Spinal cord (tissue), 10 donors: Measurements from ENCODE around the gene ATP6V1A. TPM values are rescaled to one million over a fixed set of nuclear protein-coding genes. Genes with fewer than 3 reads are reported as not detected.

Experiments used
- DNase-seq, 6 donors: peaks; one replicate each; pipeline versions ENCODE4 v3.0.0 to v3.0.0-alpha.2; 2013 to 2015; ENCODE audit warnings: low spot score in 6 of 6, low read depth in 4 of 6
- H3K27ac ChIP-seq: one replicate; pipeline ENCODE4 v1.5.1; 2013; ENCODE audit warnings: low read depth, low read length, control low read depth
- H3K27me3 ChIP-seq: one replicate; pipeline ENCODE4 v1.6.1; 2013; ENCODE audit warnings: low read length; ENCODE audit not compliant: control insufficient read depth, insufficient read depth
- H3K36me3 ChIP-seq: one replicate; pipeline ENCODE4 v1.6.1; 2013; ENCODE audit warnings: low read length; ENCODE audit not compliant: control insufficient read depth, insufficient read depth
- H3K4me1 ChIP-seq: one replicate; pipeline ENCODE4 v1.6.1; 2013; ENCODE audit warnings: low read length; ENCODE audit not compliant: control insufficient read depth, insufficient read depth
- H3K4me3 ChIP-seq: one replicate; pipeline ENCODE4 v1.5.1; 2013; ENCODE audit warnings: low read depth, low read length, control low read depth
- H3K9me3 ChIP-seq: one replicate; pipeline ENCODE4 v1.6.1; 2013; ENCODE audit warnings: low read length; ENCODE audit not compliant: control insufficient read depth, insufficient read depth
- WGBS: methylation state at CpG from one replicate; pipeline ENCODE4 v1.1.5; 2013; ENCODE audit warnings: missing lambda C conversion rate; ENCODE audit not compliant: insufficient coverage; 5-methylcytosine and 5-hydroxymethylcytosine counted together
- polyA plus RNA-seq, 2 donors: library from polyadenylated mRNA; unstranded; fragments of 120-200 nt; gene quantifications; one replicate each; pipeline ENCODE4 v1.2.1, GENCODE V29; 2013; ENCODE audit not compliant: insufficient read length in 2 of 2
- total RNA-seq, 2 donors: library from RNA; depleted of rRNA in 1 of 2; stranded (reverse); fragments of 120-200 nt in 1 of 2; fragments of >200 nt in 1 of 2; gene quantifications; one replicate each; pipeline versions ENCODE4 v1.2.3 to v1.2.4, GENCODE V29; 2013 to 2014
- donor health status: healthy.

Gene ATP6V1A
- total and polyA plus RNA-seq, 4 donors, result 87.1 to 279 (median 119) TPM

DNA sequence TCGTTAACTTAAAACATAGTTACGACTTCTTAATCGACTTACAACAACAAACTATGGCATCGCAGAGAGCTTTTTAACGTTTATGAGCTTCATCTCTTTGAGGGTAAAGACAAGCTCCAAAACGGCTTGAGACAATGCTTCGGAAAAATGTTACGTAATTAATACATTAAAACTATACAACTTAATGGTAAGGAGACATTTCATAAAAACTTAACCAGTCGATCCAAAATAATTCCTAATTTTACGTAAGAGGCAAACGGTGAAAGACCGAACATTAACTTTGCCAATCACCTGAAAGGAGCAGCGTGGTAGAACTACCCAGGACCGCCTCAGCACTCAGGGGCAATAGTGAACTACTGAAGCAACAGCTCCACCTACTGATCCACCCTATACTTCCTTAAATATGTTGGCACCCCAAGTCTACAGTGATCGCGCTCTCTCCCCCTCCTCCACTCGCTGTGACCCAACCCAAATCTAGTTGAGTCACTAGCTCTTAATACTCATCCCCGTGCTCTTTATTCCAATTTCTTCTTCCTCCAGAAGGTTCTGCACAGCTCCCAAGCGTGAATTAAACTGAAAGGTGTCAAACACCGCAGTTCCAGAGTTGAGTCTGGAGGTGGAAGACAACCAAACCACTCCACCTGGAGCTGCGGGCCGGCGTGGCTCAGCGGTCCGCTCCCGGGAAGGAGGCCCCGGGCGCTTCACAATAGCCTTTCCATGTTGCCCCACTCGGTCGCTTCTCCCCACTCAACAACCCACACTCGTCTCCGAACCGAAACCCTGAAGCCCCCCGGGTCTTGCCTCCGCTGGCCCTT is 1.7 kb upstream of the ATP6V1A start:
- Histone ChIP-seq H3K4me3 (peak overlapping the region; percentile 98), H3K9me3 (no peaks in the 10 kb centered on the region), H3K27ac (peak overlapping the region; percentile 100), H3K27me3 (no peaks in the 10 kb centered on the region), H3K36me3 (no peaks in the 10 kb centered on the region), H3K4me1 (peaks cover 5% of the 10 kb centered on the region)
- peak in 5 of 6 donors; percentile 49 to 87 (median 61) for DNase-seq
- under 1% methylated on average over 27 of the region's 35 CpGs for WGBS

DNA sequence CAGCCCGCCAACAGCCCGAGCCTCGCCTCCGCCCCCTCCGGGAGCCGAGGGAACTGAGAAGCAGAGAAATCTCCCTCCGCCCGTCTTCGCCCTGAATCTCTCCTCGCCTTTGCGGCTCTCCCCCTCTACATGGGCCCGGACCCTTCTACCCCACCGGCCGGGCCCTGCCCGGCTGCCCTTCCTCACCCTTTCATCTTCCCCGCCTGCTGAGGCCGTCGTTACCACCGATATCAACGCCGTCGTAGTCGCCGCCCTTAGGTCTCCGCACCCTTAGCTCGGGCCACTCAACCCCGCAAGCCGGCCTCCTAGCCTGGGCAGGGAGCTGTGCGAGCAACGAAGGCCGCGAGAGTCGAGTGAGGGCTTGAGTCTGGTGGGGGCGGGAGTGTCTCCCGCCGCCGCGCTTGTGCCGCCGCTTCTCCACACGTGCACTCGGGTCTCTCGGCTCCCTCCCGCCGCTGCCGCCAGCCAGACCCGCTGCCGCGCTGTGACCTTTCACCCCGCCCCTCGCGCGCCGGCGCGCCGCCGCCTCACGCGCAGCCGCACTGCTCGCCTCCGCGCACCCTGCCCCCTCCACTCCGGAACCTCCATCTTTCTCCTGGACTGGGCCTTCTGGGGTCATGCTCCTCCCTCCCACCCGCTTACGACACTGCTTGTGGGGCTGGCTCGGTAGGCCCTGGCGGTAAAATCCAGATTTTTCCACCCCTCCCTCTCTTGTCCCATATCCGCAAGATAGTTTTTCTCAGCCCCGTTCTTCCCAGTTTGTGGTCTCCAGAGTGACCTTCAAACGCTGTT is 883 bp upstream of the ATP6V1A start, which contains the start of gene NAA50:
NAA50 (minus strand) TSS at position 494 of the 792 bp plus-strand sequence; CDS start at position 194, 300 bp downstream.
- under 1% methylated on average over 69 of the region's 72 CpGs for WGBS
- peak within 1 kb of the TSS; percentile 98 for H3K4me3 ChIP-seq
- H3K4me1 ChIP-seq, result peaks cover 5% of the 10 kb centered on the region

DNA sequence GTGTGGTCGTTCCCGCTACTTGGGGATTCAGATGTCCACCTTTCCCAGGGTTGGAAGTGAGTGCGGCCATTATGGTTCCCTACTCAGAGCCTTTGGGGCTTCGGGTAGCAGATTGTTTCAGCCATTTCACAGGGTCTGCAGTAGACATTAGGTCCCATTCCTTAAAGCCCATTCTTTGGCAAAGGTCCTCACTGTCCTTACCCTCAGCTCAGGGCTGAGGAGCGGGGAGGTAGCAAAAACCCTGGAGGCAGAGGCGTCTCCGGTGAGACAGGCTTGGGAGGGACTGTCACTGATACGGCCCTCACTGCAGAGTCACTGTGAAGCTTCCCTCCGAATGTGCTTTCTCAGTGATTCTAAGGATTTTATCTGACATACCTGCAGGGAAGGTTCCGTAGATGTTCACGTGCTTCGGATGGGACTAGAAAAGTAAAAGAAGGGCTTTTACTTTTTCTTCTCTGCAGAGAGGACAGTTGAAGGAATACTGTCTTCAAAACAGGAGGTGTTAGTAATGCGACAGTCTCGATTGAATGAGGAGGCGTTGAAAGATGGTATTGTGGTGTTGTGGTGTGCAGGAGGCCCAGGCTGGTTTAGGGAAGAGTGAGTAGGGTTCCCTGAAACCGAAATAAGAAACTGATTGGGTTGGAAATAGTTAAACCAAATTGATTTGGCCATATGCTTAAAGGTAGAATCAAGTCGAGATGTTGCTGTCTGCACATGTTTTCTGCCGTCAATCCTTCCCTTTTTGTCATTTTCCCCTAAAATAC is 630 bp downstream of the ATP6V1A start:
- peaks cover 5% of the 10 kb centered on the region for H3K4me1 ChIP-seq
- H3K27ac ChIP-seq, result peak overlapping the region; percentile 100
- H3K27me3 ChIP-seq, result no peaks in the 10 kb centered on the region
- H3K9me3 ChIP-seq, result no peaks in the 10 kb centered on the region
- DNase-seq, result peak in 5 of 6 donors; percentile 14 to 66 (median 43)
- H3K4me3 ChIP-seq, result peak overlapping the region; percentile 98
- H3K36me3 ChIP-seq, result no peaks in the 10 kb centered on the region
- 0% methylated on average over 16 of the region's 18 CpGs for WGBS

More for the DNA sequence above, 883 bp upstream of the ATP6V1A start, which contains the start of gene NAA50:
- H3K36me3 ChIP-seq, result no peaks in the 10 kb centered on the region
- H3K9me3 ChIP-seq, result no peaks in the 10 kb centered on the region
- DNase-seq, result peak; percentile 86 to 98 (median 90)
- H3K27ac ChIP-seq, result peak within 1 kb of the TSS; percentile 100
- no peaks in the 10 kb centered on the region for H3K27me3 ChIP-seq

DNA sequence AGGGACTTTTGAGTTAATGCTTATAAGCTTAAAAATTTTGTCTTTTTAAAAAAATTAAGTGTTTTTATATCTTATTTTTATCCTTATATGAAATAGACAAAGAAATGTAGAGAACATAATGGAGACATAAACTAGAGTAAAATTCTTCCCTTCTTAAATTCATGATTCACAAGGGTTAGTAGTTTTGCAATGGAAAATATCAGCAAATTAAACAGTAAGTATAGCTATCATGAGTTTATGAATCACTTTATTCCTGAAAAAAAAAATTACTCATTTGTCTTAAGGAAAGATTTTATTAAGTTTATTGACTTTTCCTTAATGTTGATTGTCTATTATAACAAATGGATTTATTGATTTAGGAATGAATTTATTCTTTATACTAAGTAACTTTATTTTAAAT is 4.3 kb downstream of the ATP6V1A start:
- no peaks in the 10 kb centered on the region for H3K9me3 ChIP-seq
- H3K27me3 ChIP-seq, result no peaks in the 10 kb centered on the region
- no peak overlapping the region for H3K27ac ChIP-seq
- no peak for DNase-seq
- no peak overlapping the region for H3K4me3 ChIP-seq
- no peaks in the 10 kb centered on the region for H3K4me1 ChIP-seq
- H3K36me3 ChIP-seq, result no peaks in the 10 kb centered on the region

DNA sequence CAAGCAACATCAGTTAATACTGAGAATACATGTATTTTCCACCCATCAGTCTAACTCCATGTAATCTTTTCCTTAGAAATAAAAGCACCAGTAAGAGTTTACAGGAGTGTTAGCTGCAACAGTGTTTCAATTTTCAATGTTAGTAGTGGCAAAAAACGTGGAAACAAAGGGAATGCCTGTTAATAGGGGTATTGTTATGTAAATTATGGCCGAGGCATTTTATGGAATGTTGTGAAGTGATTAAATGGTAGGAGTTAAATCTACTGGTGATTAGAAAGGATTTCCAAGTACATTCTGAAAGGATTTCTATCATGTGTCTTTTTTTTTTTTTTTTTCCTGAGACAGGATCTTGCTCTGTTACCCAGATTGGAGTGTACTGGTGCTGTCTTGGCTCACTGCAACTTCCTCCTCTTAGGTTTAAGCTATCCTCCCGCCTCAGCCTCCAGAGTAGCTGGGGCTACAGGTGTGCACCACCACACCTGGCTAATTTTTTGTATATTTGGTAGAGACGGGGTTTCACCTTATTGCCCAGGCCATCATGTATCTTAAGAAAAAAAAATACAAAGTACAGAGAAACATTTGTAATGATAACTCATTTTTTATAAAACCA is 6.6 kb downstream of the ATP6V1A start:
- WGBS, result 0% methylated on average over 2 of the region's 4 CpGs
- no peaks in the 10 kb centered on the region for H3K4me1 ChIP-seq
- no peaks in the 10 kb centered on the region for H3K27me3 ChIP-seq
- no peak overlapping the region for H3K27ac ChIP-seq
- H3K4me3 ChIP-seq, result no peak overlapping the region
- no peaks in the 10 kb centered on the region for H3K36me3 ChIP-seq
- peaks cover 3% of the 10 kb centered on the region for H3K9me3 ChIP-seq
- DNase-seq, result no peak

- H3K27me3 ChIP-seq, result no peaks in the 10 kb centered on the region
- no peak for DNase-seq
- H3K36me3 ChIP-seq, result no peaks in the 10 kb centered on the region
- no peak overlapping the region for H3K27ac ChIP-seq
- H3K9me3 ChIP-seq, result peaks cover 3% of the 10 kb centered on the region
- no CpG with 5 or more reads among the region's 5 CpGs for WGBS
- no peaks in the 10 kb centered on the region for H3K4me1 ChIP-seq
- H3K4me3 ChIP-seq, result no peak overlapping the region
These were observed 7.8 kb downstream of the ATP6V1A start for GRCh38 chr3:113754494-113755159.

DNA sequence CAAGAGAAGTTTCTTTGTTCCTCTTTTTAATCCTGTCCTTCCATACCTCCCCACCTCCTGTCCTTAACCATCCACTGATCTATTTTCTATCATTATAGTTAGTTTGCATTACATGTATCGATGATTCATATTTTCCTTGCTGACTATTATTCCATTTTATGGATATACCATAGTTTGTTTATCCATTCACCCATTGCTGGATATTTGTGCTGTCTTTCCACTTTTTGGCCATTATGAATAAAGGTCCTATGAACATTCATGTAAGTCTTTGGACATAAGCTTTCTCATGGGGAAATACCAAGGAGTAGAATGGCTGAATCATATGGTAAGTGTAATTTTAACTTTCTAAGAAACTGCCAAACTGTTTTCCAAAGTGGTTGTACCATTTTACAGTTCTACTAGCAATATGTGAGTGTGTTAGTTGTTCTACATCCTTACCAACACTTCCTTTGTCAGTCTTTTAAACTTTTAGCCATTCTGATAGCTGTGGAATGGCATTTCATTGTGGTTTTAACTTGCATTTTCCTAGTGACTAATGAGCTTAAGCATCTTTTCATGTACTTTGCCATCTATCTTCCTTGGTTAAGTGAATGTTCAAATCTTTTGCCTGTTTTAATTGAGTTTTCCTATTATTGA is 11.7 kb downstream of the ATP6V1A start:
- no peaks in the 10 kb centered on the region for H3K27me3 ChIP-seq
- no peak overlapping the region for H3K27ac ChIP-seq
- H3K9me3 ChIP-seq, result peaks cover 3% of the 10 kb centered on the region
- H3K4me1 ChIP-seq, result no peaks in the 10 kb centered on the region
- H3K4me3 ChIP-seq, result no peak overlapping the region
- no peaks in the 10 kb centered on the region for H3K36me3 ChIP-seq
- no CpG with 5 or more reads among the region's 1 CpG for WGBS
- DNase-seq, result no peak

- Histone ChIP-seq H3K27ac (no peak overlapping the region), H3K9me3 (no peaks in the 10 kb centered on the region), H3K36me3 (no peaks in the 10 kb centered on the region), H3K4me3 (no peak overlapping the region), H3K4me1 (no peaks in the 10 kb centered on the region), H3K27me3 (no peaks in the 10 kb centered on the region)
- DNase-seq, result no peak
- WGBS, result no CpG with 5 or more reads among the region's 2 CpGs
These were observed 17.9 kb downstream of the ATP6V1A start for GRCh38 chr3:113764698-113765097.
